B cell (primary cell): Measurements from ENCODE around the gene MEX3A.
"Not testable (repeated sequence)": the region's sequence is repeated elsewhere in the genome, so short reads cannot be mapped to it uniquely, and the experiment has no call there.

ENCODE experiments used
- EZH2 ChIP-seq: IDR thresholded peaks from 2 replicates; pipeline ENCODE4 v1.6.1; 2012; ENCODE audit warnings: borderline replicate concordance, low read depth, mild to moderate bottlenecking, moderate library complexity, low read length; ENCODE audit not compliant: insufficient read depth, poor library complexity, severe bottlenecking
- TF ChIP-seq, protein P1 (sequence below): fragments of 200-600 bp; IDR thresholded peaks from one replicate; pipeline ENCODE4 v1.8.0; 2022; ENCODE audit warnings: antibody characterized with exemption, mild to moderate bottlenecking

DNA sequence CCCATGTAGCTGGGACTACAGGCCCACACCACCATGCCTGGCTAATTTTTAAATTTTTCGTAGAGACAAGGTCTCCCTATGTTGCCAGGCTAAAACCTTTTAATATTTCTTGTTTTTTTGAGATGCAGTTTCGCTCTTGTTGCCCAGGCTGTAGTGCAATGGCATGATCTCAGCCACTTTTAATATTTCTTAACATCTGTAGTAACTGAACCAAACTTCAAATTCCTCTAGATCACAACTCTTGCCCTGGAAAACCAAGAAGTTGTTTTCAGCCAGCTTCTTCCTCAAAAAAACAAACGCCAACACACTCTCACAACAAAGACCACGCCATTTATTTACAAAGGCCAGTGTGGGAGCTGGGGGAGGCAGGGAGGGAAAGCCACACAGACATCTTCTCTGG is 47.3 kb downstream of the MEX3A start:
- TF ChIP-seq, protein P1, sequence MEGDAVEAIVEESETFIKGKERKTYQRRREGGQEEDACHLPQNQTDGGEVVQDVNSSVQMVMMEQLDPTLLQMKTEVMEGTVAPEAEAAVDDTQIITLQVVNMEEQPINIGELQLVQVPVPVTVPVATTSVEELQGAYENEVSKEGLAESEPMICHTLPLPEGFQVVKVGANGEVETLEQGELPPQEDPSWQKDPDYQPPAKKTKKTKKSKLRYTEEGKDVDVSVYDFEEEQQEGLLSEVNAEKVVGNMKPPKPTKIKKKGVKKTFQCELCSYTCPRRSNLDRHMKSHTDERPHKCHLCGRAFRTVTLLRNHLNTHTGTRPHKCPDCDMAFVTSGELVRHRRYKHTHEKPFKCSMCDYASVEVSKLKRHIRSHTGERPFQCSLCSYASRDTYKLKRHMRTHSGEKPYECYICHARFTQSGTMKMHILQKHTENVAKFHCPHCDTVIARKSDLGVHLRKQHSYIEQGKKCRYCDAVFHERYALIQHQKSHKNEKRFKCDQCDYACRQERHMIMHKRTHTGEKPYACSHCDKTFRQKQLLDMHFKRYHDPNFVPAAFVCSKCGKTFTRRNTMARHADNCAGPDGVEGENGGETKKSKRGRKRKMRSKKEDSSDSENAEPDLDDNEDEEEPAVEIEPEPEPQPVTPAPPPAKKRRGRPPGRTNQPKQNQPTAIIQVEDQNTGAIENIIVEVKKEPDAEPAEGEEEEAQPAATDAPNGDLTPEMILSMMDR: not testable (repeated sequence)
- TF ChIP-seq EZH2: not testable (repeated sequence)
